ENCODE measurements around the gene PAGR1.
"Not testable (repeated sequence)": the region's sequence is repeated elsewhere in the genome, so short reads cannot be mapped to it uniquely, and the experiment has no call there.

The PAGR1 gene

DNA sequence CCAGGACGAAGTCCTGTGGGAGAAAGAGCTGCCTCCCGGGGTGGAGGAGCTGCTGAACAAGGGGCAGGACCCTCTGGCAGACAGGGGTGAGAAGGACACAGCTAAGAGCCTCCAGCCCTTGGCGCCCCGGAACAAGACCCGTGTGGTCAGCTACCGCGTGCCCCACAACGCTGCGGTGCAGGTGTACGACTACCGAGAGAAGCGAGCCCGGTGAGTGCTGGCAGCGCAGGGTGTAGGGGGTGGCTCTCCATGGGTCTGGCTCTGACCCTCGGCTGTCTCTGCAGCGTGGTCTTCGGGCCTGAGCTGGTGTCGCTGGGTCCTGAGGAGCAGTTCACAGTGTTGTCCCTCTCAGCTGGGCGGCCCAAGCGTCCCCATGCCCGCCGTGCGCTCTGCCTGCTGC lies 25.7 kb downstream of the PAGR1 start:
- no peak for DNase-seq

DNA sequence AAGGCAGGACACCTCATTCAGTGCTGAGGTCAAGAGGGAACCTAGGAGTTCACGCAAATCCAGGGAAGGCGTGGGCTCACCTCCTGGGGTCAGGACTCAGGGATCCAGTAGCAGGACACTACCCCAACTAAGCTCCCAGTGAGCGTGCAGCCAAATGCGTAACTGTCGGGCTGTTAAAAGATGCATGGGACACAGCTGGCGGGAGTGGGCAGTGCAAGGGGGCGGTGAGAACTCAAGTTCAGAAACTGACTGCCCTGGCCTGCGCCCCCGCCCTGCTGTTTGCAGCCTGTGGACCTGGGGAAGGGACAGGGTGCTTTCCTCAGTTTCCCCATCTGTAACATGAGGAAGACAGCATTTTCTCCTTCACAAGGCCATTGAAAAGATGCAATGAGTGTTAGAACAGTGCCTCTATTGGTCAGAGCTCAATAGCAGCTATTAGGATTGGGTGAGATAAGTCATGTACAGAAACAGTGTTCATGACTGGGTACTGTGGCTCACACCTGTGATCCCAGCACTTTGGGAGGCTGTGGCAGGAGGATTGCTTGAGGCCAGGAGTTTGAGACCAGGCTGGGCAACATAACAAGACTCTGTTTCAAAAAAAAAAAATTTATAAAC lies 26.9 kb downstream of the PAGR1 start:
- DNase-seq, result no peak

DNA sequence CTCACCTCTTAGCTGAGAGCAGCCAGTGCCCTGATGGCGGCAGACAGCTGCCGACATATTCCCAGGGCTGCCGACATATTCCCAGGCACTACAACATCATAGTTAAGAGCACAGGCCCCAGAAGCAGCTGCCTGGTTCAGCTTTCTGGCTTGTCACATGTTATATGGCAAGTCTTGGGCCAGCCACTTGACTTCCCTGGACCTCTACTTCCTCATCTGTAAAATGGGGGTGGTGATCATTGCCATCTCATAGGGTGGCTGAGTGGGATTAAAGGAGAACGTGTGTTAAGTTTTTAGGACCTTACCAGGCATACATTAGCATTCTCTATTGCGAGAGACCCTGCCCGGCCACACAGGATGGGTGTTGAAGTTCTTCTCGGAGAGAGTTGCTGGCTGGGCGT lies 28.0 kb downstream of the PAGR1 start:
- no peak for DNase-seq

DNA sequence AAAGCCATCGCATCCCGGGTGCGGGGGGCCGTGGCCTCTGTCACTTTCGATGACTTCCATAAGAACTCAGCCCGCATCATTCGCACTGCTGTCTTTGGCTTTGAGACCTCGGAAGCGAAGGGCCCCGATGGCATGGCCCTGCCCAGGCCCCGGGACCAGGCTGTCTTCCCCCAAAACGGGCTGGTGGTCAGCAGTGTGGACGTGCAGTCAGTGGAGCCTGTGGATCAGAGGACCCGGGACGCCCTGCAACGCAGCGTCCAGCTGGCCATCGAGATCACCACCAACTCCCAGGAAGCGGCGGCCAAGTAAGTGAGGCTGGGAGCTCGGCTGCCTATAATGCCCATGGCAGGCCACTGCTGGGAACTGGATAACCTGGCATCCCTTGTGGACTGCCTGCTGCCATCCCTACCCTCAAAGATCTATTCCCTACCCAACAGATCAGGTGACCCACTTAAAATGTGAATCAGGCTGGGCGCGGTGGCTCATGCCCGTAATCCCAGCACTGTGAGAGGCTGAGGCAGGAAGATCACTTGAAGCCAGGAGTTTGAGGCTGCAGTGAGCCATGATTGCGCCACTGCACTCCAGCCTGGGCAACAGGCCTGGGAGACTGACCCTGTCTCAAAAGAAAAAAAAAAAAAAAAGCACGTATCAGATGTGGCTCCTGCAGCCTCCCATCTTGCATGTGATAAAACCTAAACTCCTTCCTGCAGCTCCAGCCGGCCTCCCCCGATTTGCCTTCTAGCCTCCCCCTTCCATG lies 28.8 kb downstream of the PAGR1 start:
- DNase-seq, result no peak

DNA sequence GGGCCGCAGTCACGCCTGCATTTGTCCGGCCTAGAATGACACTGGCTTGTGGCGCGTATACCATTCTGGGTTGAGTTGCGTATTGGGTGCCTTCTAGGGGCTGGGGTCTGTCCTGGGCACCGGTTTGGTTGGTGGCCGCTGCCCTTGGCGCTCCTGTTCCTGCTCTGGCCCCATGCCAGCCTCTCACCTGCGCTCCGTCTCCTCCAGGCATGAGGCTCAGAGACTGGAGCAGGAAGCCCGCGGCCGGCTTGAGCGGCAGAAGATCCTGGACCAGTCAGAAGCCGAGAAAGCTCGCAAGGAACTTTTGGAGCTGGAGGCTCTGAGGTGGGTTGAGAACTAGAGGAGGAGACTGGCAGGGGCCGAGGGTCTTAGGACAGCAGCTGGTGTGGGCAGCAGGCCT lies 29.7 kb downstream of the PAGR1 start:
- DNase-seq, result no peak

DNA sequence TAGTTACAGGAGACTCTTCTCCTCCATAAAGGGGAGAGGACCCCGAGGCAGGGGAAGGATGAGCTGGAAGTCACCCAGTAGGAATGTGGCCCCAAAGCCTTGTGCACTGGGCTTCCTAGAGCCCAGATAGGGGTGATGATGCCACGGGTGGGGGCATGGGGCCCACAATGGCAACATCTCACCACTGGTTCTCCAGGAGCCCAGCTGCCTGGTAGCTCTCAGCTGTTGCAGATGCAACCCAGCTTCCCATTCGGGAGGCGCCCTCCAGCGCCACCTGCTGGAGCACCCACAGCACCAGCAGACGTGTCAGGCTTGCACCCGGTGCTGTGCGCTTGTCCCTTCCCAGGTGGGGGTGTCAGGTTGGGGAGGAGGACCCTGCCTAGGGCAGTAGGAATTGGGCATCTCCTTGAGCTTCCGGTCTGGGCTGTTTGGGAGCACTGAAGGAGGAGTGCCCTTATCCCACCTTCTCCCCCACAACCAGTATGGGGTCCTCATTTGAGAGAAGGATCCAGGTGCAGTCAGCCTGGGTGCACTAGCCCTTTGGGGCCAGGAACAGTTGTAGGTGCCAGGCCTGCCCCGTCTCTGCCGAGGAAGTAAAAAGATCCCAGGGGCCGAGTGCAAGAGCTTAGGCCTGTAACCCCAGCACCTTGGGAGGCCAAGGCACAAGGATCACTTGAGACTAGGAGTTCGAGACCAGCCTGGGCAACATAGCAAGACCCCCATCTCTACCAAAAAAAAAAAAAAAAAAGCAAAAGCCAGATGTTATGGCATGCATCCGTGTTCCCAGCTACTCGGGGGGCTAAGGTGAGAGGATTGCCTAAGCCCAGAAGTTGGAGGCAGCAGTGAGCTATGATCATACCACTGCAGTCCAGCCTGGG lies 32.7 kb downstream of the PAGR1 start:
- peak; percentile 46 to 62 for DNase-seq

DNA sequence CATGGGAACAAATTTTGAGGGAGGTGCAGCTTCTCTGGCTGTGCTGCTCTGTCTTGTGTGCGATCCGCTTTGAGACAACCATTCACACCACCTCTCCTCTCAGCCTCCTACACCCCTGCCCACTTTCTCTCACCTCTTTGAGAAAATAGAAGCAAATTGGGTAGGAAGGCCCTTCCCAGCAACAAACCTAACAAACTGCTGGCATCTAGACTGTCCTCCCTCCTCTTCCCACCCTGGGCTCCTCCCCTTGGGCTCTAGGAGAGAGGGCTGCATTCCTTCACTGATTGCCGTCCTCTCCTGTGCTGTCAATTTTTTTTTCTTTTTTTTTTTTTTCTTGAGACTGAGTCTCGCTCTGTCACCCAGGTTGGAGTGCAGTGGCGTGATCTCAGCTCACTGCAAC lies 33.6 kb downstream of the PAGR1 start:
- no peak for DNase-seq

DNA sequence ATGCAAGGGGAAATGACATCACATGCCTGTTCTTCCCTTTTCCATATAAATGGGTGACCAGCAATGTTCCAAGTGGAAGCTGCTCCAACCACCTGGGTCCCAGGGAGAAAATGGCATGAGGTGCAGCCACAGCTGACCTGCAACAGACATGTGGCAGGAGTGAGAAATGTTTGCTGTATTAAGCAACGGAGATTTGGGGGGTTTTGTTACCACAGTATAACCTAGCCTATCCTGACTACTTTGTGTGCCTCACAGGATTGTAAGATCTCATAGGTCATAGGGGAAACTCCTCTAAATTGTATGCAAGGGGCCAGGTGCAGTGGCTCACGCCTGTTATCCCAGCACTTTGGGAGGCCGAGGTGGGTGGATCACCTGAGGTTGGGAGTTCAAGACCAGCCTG lies 35.0 kb downstream of the PAGR1 start:
- no peak for DNase-seq

DNA sequence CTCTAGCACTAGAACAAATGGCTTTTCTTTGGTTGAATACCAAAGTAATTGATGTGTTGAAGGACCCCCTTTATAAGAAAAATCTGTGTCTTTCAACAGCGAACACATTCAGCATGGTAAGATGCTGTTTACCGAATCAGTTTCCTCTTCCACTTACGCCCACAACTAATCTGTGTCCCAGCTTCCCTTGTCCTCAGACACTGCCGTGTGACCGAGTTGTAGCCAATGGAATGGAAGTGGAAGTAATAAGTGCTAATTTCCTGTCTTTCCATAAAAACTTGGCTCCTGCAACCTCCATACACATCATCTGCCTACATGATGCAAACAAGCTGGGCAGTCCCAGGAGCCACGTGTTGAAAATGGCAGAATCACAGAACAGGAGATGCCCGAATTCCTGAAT lies 36.7 kb downstream of the PAGR1 start:
- DNase-seq, result no peak

DNA sequence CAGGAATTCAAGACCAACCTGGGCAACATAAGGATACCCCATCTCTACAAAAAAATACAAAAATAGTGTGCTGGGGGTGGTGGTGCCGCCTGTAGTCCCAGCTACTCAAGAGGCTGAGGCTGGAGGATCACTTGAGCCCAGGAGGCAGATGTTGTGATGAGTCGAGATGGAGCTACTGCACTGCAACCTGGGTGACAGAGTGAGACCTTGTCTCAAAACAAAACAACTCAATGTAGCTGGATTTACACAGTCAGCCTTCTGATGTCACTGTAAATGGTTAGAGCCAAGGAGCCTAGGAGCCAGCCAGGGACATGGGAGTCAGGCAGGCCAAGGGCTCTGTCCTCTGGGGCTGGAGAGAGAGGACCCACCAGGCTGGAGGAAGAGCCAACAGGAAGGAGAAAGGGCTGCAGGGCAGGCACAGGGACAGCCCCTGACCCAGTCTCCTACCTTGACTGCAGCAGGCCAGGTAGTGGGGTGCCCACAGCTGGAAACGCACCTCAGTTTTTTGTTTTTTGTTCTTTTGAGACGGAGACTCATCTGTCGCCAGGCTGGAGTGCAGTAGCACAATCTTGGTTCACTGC lies 38.7 kb downstream of the PAGR1 start:
- peak in 1 of 2 experiments; percentile 21 for DNase-seq

DNA sequence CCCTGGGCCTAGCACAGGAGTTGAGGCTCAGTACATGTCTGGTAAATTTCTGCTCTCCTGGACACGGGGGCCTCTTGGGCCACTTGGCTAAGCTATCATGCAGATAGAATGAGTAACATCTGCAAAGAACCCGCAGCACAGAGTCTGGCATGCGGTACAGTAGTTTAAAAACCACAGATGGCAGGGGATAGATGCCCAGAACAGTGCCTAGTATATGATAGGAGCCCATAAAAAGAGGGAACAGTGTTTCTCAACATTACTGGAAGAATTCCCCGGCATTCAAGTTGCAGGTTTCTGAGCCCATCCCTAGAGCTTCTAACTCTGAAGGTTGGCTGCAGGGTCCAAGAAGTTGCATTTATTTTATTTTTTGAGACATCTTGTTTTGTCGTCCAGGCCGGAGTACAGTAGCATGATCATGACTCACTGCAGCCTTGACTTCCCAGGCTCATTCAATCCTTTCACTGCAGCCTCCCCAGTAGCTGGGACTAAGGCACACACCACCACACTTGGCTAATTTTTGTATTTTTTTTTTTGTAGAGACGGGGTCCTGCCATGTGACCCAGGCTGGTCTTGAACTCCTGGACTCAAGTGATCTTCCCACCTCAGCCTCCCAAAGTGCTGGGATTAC lies 41.3 kb downstream of the PAGR1 start:
- no peak for DNase-seq

DNA sequence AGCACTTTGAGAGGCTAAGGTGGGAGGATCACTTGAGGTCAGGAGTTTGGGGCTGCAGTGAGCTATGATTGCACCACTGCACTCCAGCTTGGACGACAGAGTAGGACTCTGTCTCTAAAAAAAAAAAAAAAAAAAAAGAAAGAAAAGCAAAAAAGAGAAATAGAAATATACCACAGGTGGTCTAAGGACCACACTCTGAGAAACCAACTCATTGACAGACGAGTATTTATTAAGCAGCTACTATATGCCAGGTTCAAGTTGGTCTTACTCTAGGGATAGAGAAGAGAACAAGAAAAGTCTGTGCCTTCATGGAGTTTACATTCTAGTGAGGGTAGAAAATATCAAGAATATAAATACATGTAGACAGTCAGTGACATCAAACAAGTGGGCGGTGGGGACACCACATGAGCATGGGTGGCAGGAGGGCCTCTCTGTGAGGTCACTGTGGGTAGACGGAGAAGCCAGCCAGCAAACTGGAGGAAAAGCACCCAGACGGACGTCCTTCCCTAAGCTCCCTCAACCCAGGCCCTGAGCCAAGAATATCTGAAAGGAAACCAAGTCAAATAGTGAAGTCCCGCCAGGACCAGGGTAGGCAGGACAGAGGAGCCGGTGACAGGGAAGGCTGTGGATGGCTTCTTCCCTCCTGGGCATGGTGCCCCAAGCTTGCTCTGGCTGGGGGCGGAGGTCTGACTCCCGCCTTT lies 42.3 kb downstream of the PAGR1 start:
- DNase-seq, result no peak

DNA sequence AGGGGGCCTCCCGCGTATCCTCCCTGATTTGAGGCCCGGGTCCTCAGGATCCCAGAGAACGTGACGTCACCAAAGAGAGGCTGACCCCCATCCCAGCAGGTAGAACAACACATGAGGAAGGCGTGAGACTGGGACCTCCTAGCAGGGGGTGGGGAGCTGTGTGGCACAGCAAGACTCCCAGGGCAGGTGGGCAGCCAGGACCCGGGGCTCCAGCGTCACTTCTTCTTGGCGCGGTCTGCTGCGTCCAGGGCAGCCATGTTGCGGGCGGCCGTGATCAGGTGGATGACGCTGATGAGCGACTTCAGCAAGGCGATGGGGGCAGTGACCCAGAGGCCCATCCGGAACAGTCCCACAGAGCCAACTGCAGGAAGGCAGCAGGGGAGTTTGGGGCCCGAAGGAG lies 43.0 kb downstream of the PAGR1 start:
- DNase-seq, result no peak

DNA sequence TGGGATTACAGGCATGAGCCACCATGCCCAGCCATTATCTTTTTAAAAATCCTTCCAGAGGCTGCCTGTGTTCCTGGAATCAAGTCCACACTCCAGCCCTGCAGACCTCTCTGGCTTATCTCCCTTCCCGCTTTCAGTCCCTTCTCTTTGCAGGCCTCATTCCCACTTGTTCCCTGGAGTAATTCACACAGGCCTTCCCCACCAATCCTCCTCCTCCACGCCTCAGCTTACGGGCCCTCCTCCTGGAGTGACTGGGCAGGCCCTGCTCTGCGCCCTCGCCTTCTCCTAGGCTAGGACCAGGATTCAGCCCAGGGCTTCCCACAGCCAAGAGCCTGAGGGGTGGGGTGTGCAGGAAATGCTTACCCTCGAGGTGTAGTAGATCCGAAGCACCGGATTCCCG lies 44.3 kb downstream of the PAGR1 start:
- DNase-seq, result no peak

DNA sequence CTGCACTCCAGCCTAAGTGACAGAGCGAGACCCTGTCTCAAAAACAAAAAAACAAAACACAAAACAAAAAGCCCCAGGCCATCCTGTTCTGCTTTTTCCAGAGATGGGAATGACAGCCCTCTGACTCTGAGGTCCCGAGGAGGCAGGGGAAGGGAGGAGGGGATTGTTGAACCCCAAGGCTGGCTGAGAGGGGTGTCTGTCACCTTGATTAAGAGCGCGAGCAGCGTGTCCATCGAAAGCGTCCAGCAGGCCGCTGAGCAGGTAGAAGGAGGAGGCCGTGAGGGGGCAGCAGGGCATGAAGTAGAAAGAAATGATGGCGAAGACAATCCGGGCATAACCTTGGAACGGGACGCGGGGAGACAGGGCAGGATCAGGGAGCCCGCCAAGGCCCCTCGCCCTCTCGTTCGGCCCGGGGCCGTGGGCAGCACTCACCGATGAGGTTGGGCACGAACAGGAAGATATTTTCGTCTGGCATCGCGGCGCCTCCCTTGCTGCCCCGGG lies 46.5 kb downstream of the PAGR1 start:
- peak in 1 of 2 experiments; percentile 54 for DNase-seq

DNA sequence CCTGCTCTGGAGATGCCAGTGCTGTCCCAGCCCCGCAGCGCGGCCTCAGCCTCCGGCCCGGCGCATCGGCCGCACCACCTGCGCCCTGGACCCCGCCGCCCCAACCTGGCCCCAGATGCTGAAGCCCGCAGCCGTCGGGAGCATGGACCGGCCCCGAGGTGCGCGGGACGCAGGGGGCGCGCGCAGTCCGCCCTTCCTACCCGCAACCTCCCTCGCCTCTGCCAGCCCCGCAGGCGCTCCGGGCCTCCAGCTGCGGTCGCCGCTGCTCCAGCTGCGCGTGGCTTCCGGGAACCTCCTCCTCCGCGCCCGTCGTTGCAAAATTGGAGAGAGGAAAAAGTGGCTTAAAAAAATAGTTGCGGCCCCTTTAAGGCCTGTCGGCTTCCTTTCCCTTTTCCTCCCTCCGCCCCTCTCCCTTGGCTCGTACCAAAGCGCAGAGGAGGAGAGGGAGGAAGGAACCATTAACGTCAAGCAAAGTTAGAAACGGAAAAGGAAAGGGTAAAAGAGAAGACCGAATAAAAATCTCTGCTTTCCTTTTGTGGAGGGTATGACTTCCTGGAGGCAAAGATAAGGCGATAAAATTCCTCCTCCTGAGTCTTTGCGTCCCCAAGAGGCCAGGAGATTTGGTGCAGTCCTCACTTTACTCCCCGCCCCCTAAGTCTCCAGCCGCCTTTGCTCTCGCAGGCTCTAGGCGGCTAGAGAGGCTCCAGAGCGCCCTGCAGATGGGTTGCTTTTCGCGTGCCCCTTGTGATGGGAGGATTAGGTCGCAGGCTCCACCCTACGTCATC lies 47.1 kb downstream of the PAGR1 start, which contains the start of gene CDIPT:
Gene CDIPT (minus strand): TSS at position 343 of the 785 bp plus-strand sequence. CDS start 369 bp downstream, outside the sequence.
- DNase-seq, result peak; percentile 97 to 98

DNA sequence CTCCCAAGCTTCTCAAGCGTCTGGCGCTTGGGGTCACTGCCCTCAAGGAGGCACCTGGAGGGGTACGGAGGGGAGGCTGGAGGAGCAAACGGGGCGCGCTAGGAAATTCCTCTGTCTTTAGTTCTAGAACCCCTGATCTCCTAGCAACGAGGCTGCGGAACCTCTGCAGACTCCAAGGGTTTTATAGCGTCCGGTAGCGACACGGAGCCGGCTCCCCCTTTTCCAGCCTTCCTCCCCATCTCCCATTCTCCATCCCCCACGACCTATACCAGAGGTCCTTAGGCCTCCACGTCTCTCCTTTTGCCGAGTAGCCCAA lies 47.7 kb downstream of the PAGR1 start:
- no peak for DNase-seq

DNA sequence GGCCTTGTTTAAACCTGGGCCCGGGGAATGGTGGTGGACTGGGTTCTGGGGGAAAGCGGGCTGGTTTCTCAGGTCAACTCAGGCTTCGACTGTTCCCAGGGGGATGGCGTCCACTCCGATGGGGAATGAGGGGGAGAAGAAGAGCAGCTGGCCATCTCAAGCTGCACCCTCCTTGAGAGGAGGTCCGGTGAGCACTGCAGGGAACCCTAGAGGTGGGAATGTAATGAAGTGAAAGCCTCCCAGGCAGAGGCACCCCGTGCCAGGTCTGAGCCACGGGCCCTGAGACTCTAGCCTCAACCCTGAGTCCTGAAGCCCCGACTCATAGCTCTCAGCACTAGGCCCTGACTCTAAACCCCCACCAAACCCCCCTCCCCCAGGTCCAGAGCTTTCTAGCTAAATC lies 48.3 kb downstream of the PAGR1 start:
- DNase-seq, result no peak

DNA sequence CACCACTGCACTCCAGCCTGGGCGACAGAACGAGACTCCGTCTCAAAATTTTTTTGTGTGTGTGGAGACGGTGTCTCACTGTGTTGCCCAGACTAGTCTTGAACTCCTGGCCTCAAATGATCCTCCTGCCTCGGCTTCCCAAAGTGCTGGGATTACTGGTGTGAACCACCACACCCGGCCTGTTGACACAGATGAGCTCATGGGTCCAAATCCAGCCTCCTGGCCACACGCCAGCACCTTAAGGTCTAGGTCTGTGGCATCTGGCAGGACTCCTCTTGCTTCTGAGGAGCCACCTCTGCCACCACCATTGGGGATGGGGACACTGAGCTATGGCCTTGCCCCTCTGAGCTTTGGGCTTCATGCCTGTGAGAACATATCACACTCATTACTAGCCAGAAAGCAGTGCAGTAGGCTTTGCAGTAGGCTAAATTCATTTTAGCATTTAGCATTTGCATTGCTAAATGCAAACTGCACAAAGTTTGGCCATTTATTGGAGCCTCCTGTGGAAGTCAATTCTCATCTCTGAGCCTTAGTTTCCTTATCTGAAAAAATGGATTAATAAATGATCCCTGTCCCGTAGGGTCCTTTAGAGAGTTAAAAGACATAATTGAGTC lies 52.6 kb downstream of the PAGR1 start:
- DNase-seq, result no peak

DNA sequence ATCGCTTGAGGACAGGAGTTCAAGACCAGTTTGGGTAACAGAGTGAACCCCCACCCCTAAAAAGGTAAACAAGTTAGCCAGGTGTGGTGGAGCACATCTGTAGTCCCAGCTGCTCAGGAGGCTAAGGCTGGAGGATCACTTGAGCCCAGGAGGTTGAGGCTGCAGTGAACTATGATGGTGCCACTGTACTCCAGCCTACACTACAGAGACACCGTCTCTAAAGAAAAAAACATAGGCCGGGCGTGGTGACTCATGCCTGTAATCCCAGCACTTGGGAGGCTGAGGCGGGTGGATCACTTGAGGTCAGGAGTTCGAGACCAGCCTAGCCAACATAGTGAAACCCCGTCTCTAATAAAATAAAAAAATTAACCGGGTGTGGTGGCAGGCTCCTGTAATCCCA lies 53.1 kb downstream of the PAGR1 start:
- DNase-seq, result not testable (repeated sequence)

Measured in SW 1271 (cell line).